Activated CD8-positive, alpha-beta memory T cell treated with anti-CD3 and anti-CD28 coated beads for 36 hours (primary cell): ENCODE data around the gene POLG. TPM values are rescaled to one million over a fixed set of nuclear protein-coding genes. Genes with fewer than 3 reads are reported as not detected.

Experiments used
- total RNA-seq, 2 experiments: library from RNA; stranded (reverse); gene quantifications; one replicate each; pipeline ENCODE4 v1.2.3, GENCODE V29; 2021

Gene POLG
- total RNA-seq, 2 experiments from 2014 or later: 98.1 to 103 TPM

Other genes with a start within 250 kb of the POLG start
- 10 to 100 TPM; 59.2 to 59.5 TPM for gene ABHD2, start 246.4 kb downstream of the POLG start, total RNA-seq
- gene RLBP1, start 113.2 kb downstream of the POLG start, total RNA-seq: not detected
- 100 to 1,000 TPM; 148 to 159 TPM for gene FANCI, start 90.8 kb downstream of the POLG start, total RNA-seq
- gene RHCG, start 161.8 kb upstream of the POLG start, total RNA-seq: not detected
- 10 to 100 TPM; 18.3 to 18.7 TPM for gene TICRR, start 240.6 kb upstream of the POLG start, total RNA-seq